OCI-LY3 (cell line): ENCODE data around the gene ZSCAN12.

Source experiments
- H2AFZ ChIP-seq: fragments of 200-600, 300-600 bp; shearing (Covaris generic); 2 replicates; pipeline ENCODE4 v1.6.0; 2014; ENCODE audit warnings: antibody characterized with exemption, low read depth, low read length
- H3K27ac ChIP-seq: fragments of 200-600, 300-600 bp; sonication (generic); 2 replicates; pipeline ENCODE4 v1.5.1; 2014; ENCODE audit warnings: mild to moderate bottlenecking, low read length, moderate library complexity, mixed read lengths
- H3K27me3 ChIP-seq: fragments of 200-600, 300-600 bp; sonication (generic); 2 replicates; pipeline ENCODE4 v1.6.1; 2014; ENCODE audit warnings: low read depth, low read length, mixed read lengths
- H3K36me3 ChIP-seq: fragments of 200-600, 300-600 bp; sonication (generic); replicated peaks from 2 replicates; pipeline ENCODE3; 2014; ENCODE audit warnings: low read depth, low read length, mixed read lengths
- H3K4me1 ChIP-seq: fragments of 300-600, 200-600 bp; sonication (generic); 2 replicates; pipeline ENCODE4 v1.6.1; 2014; ENCODE audit warnings: low read length, mixed read lengths
- H3K4me2 ChIP-seq: fragments of 200-600, 300-600 bp; sonication (generic); 2 replicates; pipeline ENCODE4 v1.6.1; 2014; ENCODE audit warnings: low read length, mixed read lengths
- H3K4me3 ChIP-seq: fragments of 300-600, 200-600 bp; sonication (generic); 2 replicates; pipeline ENCODE4 v1.5.1; 2014; ENCODE audit warnings: antibody characterized with exemption, mild to moderate bottlenecking, low read length, moderate library complexity
- H3K79me2 ChIP-seq: fragments of 300-600, 200-600 bp; shearing (Covaris generic); 2 replicates; pipeline ENCODE4 v1.6.1; 2014; ENCODE audit warnings: mild to moderate bottlenecking, low read length, mixed read lengths
- H3K9ac ChIP-seq: fragments of 300-600, 200-600 bp; shearing (Covaris generic); 2 replicates; pipeline ENCODE4 v1.6.0; 2014; ENCODE audit warnings: mild to moderate bottlenecking, low read length, moderate library complexity
- H3K9me3 ChIP-seq: fragments of 200-600, 300-600 bp; shearing (Covaris generic); 2 replicates; pipeline ENCODE4 v1.6.1; 2014; ENCODE audit warnings: low read length, mixed read lengths; ENCODE audit not compliant: insufficient read depth
- H4K20me1 ChIP-seq: fragments of 200-600, 300-600 bp; sonication (generic); 2 replicates; pipeline ENCODE4 v1.6.1; 2016; ENCODE audit warnings: low read length, mixed read lengths; ENCODE audit not compliant: insufficient read depth
- EZH2phosphoT487 ChIP-seq: fragments of 200-600 bp; shearing (Covaris generic); IDR thresholded peaks from 2 replicates; pipeline ENCODE4 v1.6.1; 2018; ENCODE audit warnings: antibody characterized with exemption, mixed run types, low read depth
- TF ChIP-seq, protein P1 (sequence below): fragments of 200-600, 300-600 bp; sonication (generic); IDR thresholded peaks from 2 replicates; pipeline ENCODE4 v1.5.1; 2014; ENCODE audit warnings: antibody characterized with exemption, low read length, low read depth

ZSCAN12 gene

DNA sequence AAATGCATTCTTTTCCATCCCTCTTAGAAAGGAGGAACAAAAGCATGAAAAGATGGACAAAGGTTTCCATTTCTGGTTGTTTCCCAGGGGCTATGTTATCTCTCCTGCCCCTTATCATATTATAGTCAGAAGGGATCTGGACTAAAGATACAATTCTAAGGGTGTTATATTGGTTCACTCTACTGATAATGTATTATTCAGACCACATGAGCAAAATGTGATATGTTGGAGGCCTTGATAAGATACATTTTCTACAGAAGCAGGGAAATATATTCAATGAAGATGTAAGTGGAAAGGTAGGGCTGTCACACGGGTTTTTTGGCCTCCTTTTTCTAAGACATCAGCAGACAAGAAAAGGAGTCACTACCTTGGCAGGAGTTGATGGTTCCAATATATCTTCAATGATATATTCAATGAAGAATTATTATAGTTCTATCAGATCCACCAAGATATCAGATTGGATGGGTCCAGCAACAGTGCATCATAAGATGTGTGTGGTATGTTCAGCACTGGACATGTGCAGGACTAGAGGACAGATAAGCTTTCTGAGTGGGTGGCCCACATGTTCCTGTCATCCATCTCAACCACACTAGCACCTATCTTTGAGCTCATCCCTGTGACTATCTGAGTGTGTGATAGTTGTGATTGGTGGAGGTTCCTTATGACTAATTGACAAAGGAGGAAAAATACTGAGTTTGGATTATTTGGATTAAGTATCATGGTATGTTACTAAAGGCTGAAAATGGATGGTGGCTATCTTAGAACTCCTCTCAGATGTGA is 55.5 kb downstream of the ZSCAN12 start:
- Histone ChIP-seq H3K36me3 (no peaks in the 10 kb centered on the region), H3K4me2 (no peak overlapping the region), H3K79me2 (no peaks in the 10 kb centered on the region), H3K9ac (no peak overlapping the region), H2AFZ (no peak overlapping the region), H4K20me1 (no peaks in the 10 kb centered on the region), H3K4me1 (no peaks in the 10 kb centered on the region), H3K4me3 (no peak overlapping the region), H3K9me3 (no peaks in the 10 kb centered on the region), H3K27me3 (no peaks in the 10 kb centered on the region), H3K27ac (no peak overlapping the region)
- TF ChIP-seq EZH2phosphoT487: no peak
- TF ChIP-seq, protein P1, sequence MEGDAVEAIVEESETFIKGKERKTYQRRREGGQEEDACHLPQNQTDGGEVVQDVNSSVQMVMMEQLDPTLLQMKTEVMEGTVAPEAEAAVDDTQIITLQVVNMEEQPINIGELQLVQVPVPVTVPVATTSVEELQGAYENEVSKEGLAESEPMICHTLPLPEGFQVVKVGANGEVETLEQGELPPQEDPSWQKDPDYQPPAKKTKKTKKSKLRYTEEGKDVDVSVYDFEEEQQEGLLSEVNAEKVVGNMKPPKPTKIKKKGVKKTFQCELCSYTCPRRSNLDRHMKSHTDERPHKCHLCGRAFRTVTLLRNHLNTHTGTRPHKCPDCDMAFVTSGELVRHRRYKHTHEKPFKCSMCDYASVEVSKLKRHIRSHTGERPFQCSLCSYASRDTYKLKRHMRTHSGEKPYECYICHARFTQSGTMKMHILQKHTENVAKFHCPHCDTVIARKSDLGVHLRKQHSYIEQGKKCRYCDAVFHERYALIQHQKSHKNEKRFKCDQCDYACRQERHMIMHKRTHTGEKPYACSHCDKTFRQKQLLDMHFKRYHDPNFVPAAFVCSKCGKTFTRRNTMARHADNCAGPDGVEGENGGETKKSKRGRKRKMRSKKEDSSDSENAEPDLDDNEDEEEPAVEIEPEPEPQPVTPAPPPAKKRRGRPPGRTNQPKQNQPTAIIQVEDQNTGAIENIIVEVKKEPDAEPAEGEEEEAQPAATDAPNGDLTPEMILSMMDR: no peak

GRCh38 chr6:28340310-28341095 is 59.0 kb downstream of the ZSCAN12 start:
- Histone ChIP-seq H2AFZ (no peak overlapping the region), H3K36me3 (no peaks in the 10 kb centered on the region), H3K9me3 (no peaks in the 10 kb centered on the region), H3K27ac (no peak overlapping the region), H3K4me3 (no peak overlapping the region), H3K4me1 (peaks cover 6% of the 10 kb centered on the region), H3K27me3 (no peaks in the 10 kb centered on the region), H3K4me2 (no peak overlapping the region), H3K9ac (no peak overlapping the region), H4K20me1 (no peaks in the 10 kb centered on the region), H3K79me2 (no peaks in the 10 kb centered on the region)
- no peak for TF ChIP-seq EZH2phosphoT487

DNA sequence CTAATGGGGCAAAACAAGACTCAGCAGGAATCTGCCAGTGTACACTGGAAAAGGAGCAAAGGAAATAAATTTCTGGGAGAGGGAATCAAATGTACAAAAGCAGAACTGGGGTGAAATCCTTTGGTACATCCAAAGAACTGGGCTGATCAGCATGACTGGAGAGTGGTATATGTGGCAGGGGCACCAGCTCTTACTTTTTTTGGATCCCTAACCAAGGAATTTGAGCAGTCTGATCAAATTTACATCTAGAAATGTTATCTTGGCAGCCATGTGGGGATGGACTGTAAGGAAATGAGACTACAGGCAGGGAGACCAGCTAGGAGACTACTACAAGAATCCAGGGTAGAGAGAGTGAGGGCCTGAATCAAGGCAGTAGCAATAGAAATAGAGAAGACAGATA is 62.4 kb downstream of the ZSCAN12 start:
- Histone ChIP-seq H3K4me3 (peak overlapping the region; percentile 91), H2AFZ (no peak overlapping the region), H3K9me3 (no peaks in the 10 kb centered on the region), H3K36me3 (no peaks in the 10 kb centered on the region), H3K79me2 (no peaks in the 10 kb centered on the region), H3K4me2 (peak overlapping the region; percentile 68), H3K4me1 (peaks cover 6% of the 10 kb centered on the region), H3K27me3 (no peaks in the 10 kb centered on the region), H3K27ac (no peak overlapping the region), H4K20me1 (no peaks in the 10 kb centered on the region), H3K9ac (no peak overlapping the region)
- TF ChIP-seq EZH2phosphoT487: no peak
- TF ChIP-seq, protein P1: no peak

- H3K27ac ChIP-seq: peak overlapping the region; percentile 82
Observed at GRCh38 chr6:28336284-28337120, 63.0 kb downstream of the ZSCAN12 start.

More at GRCh38 chr6:28336284-28337120, 63.0 kb downstream of the ZSCAN12 start:
- H3K27me3 ChIP-seq: no peaks in the 10 kb centered on the region
- H4K20me1 ChIP-seq: no peaks in the 10 kb centered on the region
- H3K36me3 ChIP-seq: no peaks in the 10 kb centered on the region
- no peaks in the 10 kb centered on the region for H3K79me2 ChIP-seq
- TF ChIP-seq, protein P1: no peak
- no peak for TF ChIP-seq EZH2phosphoT487
- peaks cover 6% of the 10 kb centered on the region for H3K4me1 ChIP-seq
- no peaks in the 10 kb centered on the region for H3K9me3 ChIP-seq
- peak overlapping the region; percentile 93 for H3K9ac ChIP-seq
- H2AFZ ChIP-seq: peak overlapping the region; percentile 92
- peak overlapping the region; percentile 68 for H3K4me2 ChIP-seq
- H3K4me3 ChIP-seq: peak overlapping the region; percentile 91
